DND-41 (cell line): ENCODE measurements around the gene DNAJA1.

Experiments
- CTCF ChIP-seq: IDR thresholded peaks from 2 replicates; pipeline ENCODE4 v1.5.1; 2012; ENCODE audit warnings: borderline replicate concordance, low read length, moderate library complexity, mild to moderate bottlenecking; ENCODE audit not compliant: poor library complexity, severe bottlenecking; ENCODE audit errors: extremely low read depth
- EZH2 ChIP-seq: IDR thresholded peaks from 3 replicates; pipeline ENCODE4 v1.6.1; 2012; ENCODE audit warnings: borderline replicate concordance, low read depth, mild to moderate bottlenecking, moderate library complexity, low read length, inconsistent platforms; ENCODE audit not compliant: severe bottlenecking

GRCh38 chr9:32989660-32990059 lies 35.4 kb upstream of the DNAJA1 start:
- TF ChIP-seq CTCF (no peak), EZH2 (no peak)
